Measurements from ENCODE around the gene NPAS1. TPM values are rescaled to one million over a fixed set of nuclear protein-coding genes. Genes with fewer than 3 reads are reported as not detected.
"Not testable (repeated sequence)": the region's sequence is repeated elsewhere in the genome, so short reads cannot be mapped to it uniquely, and the experiment has no call there.

Gene NPAS1
- polyA plus RNA-seq, 1 experiment, result 4.6 TPM

DNA sequence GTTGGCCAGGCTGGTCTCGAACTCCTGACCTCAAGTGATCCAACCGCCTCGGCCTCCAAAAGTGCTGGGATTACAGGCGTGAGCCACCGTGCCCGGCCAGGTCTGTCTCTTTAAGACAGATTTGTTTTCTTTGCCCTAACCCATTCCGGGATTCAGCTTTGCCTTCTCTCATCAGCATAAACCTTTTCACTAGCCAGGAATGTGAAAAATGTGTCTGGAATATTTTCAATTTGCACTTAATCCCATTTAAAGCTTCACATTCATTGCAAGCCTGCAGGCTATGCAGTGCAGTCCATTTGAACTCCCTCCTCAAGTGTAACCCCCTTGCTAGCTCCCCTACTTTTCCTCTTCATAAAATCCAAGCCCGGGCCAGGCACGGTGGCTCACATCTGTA is 29.7 kb downstream of the NPAS1 start:
- TF ChIP-seq, protein P1, sequence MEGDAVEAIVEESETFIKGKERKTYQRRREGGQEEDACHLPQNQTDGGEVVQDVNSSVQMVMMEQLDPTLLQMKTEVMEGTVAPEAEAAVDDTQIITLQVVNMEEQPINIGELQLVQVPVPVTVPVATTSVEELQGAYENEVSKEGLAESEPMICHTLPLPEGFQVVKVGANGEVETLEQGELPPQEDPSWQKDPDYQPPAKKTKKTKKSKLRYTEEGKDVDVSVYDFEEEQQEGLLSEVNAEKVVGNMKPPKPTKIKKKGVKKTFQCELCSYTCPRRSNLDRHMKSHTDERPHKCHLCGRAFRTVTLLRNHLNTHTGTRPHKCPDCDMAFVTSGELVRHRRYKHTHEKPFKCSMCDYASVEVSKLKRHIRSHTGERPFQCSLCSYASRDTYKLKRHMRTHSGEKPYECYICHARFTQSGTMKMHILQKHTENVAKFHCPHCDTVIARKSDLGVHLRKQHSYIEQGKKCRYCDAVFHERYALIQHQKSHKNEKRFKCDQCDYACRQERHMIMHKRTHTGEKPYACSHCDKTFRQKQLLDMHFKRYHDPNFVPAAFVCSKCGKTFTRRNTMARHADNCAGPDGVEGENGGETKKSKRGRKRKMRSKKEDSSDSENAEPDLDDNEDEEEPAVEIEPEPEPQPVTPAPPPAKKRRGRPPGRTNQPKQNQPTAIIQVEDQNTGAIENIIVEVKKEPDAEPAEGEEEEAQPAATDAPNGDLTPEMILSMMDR (IDR thresholded peaks at IDR 0.05; ENCODE audit: insufficient read depth, low read depth, low read length), result no peak
- CTCF ChIA-PET, result no interaction called here
- Histone ChIP-seq H3K36me3 (ENCODE audit: control insufficient read depth, insufficient read depth, low read length) (no peaks in the 10 kb centered on the region; the same call in 1 of the 2 replicates), H3K4me3 (ENCODE audit: low read depth, low read length) (no peak overlapping the region), H3K27me3 (ENCODE audit: control insufficient read depth, insufficient read depth, low read length) (no peaks in the 10 kb centered on the region)
- POLR2A ChIA-PET, result no interaction called here
- no peak for DNase-seq (ENCODE audit: low read depth)

DNA sequence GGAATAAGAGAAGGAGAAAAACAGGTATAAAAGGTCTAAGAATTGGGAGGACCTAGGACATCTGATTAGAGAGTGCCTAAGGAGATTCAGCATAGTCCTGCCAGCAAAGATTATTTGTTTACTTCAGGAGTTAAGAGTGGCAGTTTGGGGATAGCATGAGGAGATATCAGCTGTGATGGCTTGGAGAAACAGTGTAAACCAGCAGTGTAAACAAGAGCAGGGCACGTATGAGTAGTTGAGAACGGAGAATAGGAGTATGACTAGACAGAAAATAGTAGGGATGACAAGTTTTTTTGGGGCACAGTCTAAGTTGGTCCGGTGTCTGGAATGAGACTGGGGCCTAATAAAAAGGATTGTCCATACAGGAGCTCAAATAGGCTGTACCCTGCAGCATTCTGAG is 30.9 kb downstream of the NPAS1 start:
- H3K36me3 ChIP-seq (ENCODE audit: control insufficient read depth, insufficient read depth, low read length); H3K4me3 ChIP-seq (ENCODE audit: low read depth, low read length); H3K27me3 ChIP-seq (ENCODE audit: control insufficient read depth, insufficient read depth, low read length); CTCF ChIA-PET; DNase-seq (ENCODE audit: low read depth); POLR2A ChIA-PET: not testable (repeated sequence)

DNA sequence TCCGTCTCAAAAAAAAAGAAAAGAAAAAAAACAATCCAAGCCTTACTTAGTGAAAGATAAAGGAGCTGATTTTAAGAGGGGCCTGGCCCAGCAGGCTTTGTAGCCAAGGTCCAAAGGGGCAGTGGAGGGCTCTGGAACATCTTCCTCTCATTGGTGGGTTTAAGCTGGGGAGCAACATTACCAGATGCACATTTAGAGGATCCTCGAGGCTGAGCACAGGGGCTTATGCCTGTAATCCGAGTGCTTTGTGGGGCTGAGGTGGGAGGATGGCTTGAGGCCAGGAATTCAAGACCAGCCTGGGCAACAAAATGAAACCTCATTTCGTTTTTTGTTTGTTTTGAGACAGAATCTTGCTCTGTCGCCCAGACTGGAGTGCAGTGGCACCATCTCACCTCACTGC is 36.8 kb downstream of the NPAS1 start:
- Histone ChIP-seq H3K4me3 (ENCODE audit: low read depth, low read length) (no peak overlapping the region), H3K36me3 (ENCODE audit: control insufficient read depth, insufficient read depth, low read length) (no peaks in the 10 kb centered on the region), H3K27me3 (ENCODE audit: control insufficient read depth, insufficient read depth, low read length) (no peaks in the 10 kb centered on the region)
- POLR2A ChIA-PET, result no interaction called here
- TF ChIP-seq, protein P1 (IDR thresholded peaks at IDR 0.05; ENCODE audit: insufficient read depth, low read depth, low read length), result no peak
- DNase-seq (ENCODE audit: low read depth), result no peak
- CTCF ChIA-PET, result interaction anchor here (1.4 kb wide), 1 partner anchor 65 kb away, joined by 3 read pairs; no protein-coding TSS in a partner anchor

DNA sequence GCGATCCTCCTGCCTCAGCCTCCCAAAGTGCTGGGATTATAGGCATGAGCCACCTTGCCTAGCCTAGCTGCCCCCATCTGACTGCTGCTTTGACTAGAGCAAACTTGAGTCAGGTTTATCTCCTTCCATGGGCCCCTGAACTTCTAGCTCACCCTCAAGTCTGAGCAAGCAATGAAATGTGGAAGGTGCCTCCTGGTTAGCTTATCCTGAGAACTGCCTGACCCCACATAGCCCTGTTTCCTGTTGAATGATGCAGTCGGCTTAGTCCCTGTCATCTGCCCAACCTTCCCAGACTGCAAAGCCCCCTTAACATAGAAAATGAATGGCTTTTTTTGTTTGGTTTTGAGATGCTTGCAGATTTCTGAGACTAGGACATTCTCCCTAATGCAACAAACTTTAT is 37.7 kb downstream of the NPAS1 start:
- TF ChIP-seq, protein P1 (IDR thresholded peaks at IDR 0.05; ENCODE audit: insufficient read depth, low read depth, low read length), result no peak
- Histone ChIP-seq H3K36me3 (ENCODE audit: control insufficient read depth, insufficient read depth, low read length) (no peaks in the 10 kb centered on the region), H3K27me3 (ENCODE audit: control insufficient read depth, insufficient read depth, low read length) (no peaks in the 10 kb centered on the region), H3K4me3 (ENCODE audit: low read depth, low read length) (no peak overlapping the region)
- DNase-seq (ENCODE audit: low read depth), result no peak
- CTCF ChIA-PET, result interaction anchor here (0.6 to 1.4 kb wide), 3 partner anchors 66 to 80 kb away, joined by 3 read pairs; no protein-coding TSS in a partner anchor
- POLR2A ChIA-PET, result no interaction called here

DNA sequence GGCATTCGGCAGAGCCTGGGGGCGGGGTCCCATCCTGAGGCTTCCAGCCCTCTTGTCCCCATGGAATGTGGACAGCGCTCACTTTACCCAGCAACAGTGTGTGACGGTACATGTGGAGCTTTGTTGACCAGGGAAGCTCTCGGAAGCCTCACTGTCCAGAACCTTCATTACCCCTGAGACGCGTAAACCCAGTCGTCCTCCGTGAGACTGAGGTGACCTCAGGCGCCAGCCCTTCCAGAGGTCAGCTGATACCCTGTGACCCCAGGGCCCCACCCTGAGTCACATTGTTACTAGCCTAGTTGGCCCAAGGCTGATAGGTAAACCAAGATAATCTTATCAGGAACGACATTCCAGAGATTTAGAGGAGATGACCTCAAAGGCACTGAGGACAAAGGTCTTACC is 39.0 kb downstream of the NPAS1 start:
- Histone ChIP-seq H3K36me3 (ENCODE audit: control insufficient read depth, insufficient read depth, low read length) (no peaks in the 10 kb centered on the region), H3K4me3 (ENCODE audit: low read depth, low read length) (no peak overlapping the region), H3K27me3 (ENCODE audit: control insufficient read depth, insufficient read depth, low read length) (no peaks in the 10 kb centered on the region)
- ChIA-PET CTCF (interaction anchor here (0.9 kb wide), 1 partner anchor 202 kb away, joined by 3 read pairs; no protein-coding TSS in a partner anchor), POLR2A (no interaction called here)
- no peak for DNase-seq (ENCODE audit: low read depth)
- TF ChIP-seq, protein P1 (IDR thresholded peaks at IDR 0.05; ENCODE audit: insufficient read depth, low read depth, low read length), result no peak

DNA sequence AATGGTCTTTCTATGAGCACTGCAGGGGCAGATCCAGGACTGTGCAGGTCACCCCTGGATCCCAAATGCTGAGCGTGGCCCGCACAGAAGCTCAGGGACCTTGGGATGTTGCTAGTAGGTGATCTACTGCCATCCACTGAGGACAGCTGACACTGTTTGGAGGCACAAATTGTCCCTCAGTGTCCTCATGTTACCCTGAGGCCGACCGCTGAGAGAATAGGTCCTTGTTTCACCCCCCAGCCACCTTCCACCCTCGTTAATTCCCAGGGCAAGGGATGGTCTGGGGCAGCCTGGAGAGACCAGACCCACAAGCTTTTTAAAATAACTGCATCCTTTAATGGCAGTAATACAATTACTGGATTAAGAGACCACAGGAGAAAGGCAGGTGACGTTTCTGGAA is 44.2 kb downstream of the NPAS1 start:
- TF ChIP-seq, protein P1 (IDR thresholded peaks at IDR 0.05; ENCODE audit: insufficient read depth, low read depth, low read length), result no peak
- Histone ChIP-seq H3K36me3 (ENCODE audit: control insufficient read depth, insufficient read depth, low read length) (peaks cover 25% of the 10 kb centered on the region), H3K27me3 (ENCODE audit: control insufficient read depth, insufficient read depth, low read length) (no peaks in the 10 kb centered on the region), H3K4me3 (ENCODE audit: low read depth, low read length) (no peak overlapping the region)
- POLR2A ChIA-PET, result no interaction called here
- CTCF ChIA-PET, result interaction anchor here (0.6 to 1.9 kb wide), 4 partner anchors 16 to 62 kb away, joined by 3 to 6 read pairs (median 4); no protein-coding TSS in a partner anchor
- no peak for DNase-seq (ENCODE audit: low read depth)
